Activated CD8-positive, alpha-beta memory T cell treated with anti-CD3 and anti-CD28 coated beads, Interleukin-2, amount 50 U/mL, for 24 hours (primary cell): ENCODE measurements around the gene ENDOG.
A peak's percentile ranks its signal among the peaks of the same experiment; 100 is the strongest.
"Not testable (repeated sequence)": the region's sequence is repeated elsewhere in the genome, so short reads cannot be mapped to it uniquely, and the experiment has no call there.

Experiments
- DNase-seq: peaks from one replicate; pipeline ENCODE4 v3.0.0-alpha.2; 2020; ENCODE audit errors: extremely low read depth

The ENDOG gene

DNA sequence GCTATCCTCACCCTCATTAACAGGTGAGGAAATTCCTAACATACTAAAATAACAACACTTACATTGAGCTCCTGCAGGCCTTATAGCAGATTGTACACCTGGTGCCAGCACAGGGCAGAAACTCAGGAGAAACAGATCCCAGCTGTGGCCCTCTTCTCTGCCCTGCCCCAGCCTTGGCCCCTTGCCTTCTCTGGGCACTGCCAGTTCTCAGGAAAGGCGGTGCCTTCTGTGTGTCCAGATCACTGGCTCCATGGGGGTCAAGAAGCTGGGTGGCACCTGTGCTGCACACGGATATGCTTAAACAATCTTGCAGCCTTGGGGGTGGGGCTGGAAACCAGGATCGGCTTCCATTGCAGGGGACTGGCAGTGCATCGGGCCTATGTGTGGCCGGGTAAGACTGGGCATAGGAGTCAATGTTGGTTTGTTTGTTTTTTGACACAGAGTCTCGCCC is 44.1 kb downstream of the ENDOG start:
- DNase-seq: no peak

DNA sequence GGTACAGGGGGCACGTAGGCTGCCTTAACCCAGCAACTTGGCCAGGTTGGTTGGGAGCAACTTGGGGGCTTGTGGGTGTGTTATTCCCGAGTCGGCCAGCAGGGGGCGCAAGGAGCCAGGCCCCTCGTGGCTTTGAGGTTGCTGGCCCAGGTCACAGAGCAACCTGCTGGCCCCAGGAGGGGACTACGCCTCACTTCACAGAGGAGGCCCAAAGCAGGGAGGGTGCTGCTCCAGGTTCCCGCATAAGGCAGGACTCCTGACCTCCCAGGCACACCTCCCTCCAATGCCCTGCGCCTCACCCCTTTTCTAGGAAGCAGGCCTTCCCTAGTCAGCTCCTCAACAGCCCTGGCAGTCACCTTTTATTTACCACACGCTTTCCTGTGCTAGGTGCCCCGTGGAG is 45.3 kb downstream of the ENDOG start:
- peak; percentile 59 for DNase-seq

DNA sequence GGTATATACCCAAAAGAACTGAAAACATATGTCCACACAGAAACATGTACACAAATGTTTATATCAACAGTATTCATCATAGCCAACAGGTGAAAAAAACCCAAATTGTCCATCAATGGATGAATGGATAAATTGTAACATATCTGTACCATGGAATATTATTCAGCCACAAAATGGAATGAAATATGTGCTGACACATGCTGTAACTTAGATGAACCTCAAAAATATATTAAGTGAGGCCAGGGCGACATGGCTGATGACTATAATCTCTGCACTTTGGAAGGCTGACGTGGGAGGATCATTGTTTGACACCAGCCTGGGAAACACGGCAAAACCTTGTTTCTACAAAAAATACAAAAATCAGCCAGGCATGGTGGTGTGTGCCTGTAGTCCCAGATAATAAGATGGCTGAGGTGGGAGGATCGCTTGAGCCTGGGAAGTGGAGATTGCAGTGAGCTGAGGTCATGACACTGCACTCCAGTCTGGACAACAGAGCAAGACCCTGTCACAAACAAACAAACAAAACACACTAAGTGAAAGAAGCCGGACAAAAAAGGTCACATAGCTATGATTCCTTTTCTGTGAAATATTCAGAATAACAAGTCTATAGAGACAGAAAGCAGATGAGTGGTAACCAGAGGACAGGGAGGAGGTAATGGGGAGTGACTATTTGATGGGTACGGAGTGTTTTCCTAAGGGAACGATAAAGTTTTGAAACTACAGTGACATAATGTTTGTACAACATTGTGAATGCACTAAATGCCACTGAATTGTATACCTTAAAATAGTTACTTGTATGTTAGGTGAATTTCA is 52.0 kb downstream of the ENDOG start:
- DNase-seq: no peak

DNA sequence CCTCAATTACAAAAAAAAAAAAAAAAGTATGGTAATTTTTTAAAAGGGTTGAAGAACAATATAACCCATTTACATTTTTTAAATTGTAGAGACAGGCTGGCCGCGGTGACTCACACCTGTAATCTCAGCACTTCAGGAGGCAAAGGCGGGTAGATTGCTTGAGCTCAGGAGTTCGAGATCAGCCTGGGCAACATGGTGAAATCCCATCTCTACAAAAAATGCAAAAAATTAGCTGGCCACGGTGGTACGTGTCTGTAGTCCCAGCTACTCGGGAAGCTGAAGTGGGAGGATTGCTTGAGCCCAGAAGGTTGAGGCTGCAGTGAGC is 52.6 kb downstream of the ENDOG start:
- not testable (repeated sequence) for DNase-seq
